Epithelial cell of alveolus of lung (primary cell): ENCODE data around the gene ADO. TPM values are rescaled to one million over a fixed set of nuclear protein-coding genes. Genes with fewer than 3 reads are reported as not detected.

Experiments
- total RNA-seq: library from RNA; depleted of rRNA; stranded (reverse); fragments of >200 nt; gene quantifications from 2 replicates; pipeline ENCODE4 v1.2.1, GENCODE V29; 2015

ADO gene
- total RNA-seq = 26.6 and 35.0 TPM in 2 replicates

GRCh38 chr10:62804356-62805230 lies at the start of gene ADO:
ADO (plus strand) TSS chr10:62804720; CDS start chr10:62805060, 340 bp downstream.

GRCh38 chr10:62816331-62817120 lies 12.0 kb downstream of the ADO start, which contains the start of gene EGR2:
EGR2 (minus strand) TSS chr10:62816366; CDS start chr10:62816029, 337 bp downstream.

Other genes starting within 250 kb of the ADO start
- gene EGR2, start 11.6 kb downstream of the ADO start, total RNA-seq = 1.8 and 23.9 TPM in 2 replicates